SK-N-SH treated with all-trans-retinoic acid at 6 μM for 48 hours (cell line): Measurements from ENCODE around the gene CLDN24.

Source experiments
- ATAC-seq: fragments of 200-7000 bp; cut with Tn5 transposase; 3 replicates; pipeline ENCODE4 v1.9.1; 2020; ENCODE audit warnings: mild to moderate bottlenecking, moderate library complexity
- ARNTL ChIP-seq: fragments of 450-650 bp; formaldehyde crosslinking; IDR thresholded peaks from 2 replicates; pipeline ENCODE4 v1.5.0; 2020; ENCODE audit warnings: low read depth, mild to moderate bottlenecking, moderate library complexity, borderline replicate concordance
- BACH2 ChIP-seq: fragments of 250-450 bp; sonication (Bioruptor Pico); IDR thresholded peaks from 2 replicates; pipeline ENCODE4 v1.9.0; 2021; ENCODE audit warnings: mild to moderate bottlenecking, borderline replicate concordance
- CREB5 ChIP-seq: fragments of 250-450 bp; sonication (Bioruptor Pico); IDR thresholded peaks from 2 replicates; pipeline ENCODE4 v1.5.1; 2020; ENCODE audit warnings: low read depth, mild to moderate bottlenecking, moderate library complexity
- CSDC2 ChIP-seq: fragments of 250-450 bp; sonication (Bioruptor Pico); IDR thresholded peaks from 2 replicates; pipeline ENCODE4 v1.5.0; 2020; ENCODE audit warnings: mild to moderate bottlenecking, moderate library complexity
- CSRNP3 ChIP-seq: fragments of 250-450 bp; sonication (Bioruptor Pico); IDR thresholded peaks from 2 replicates; pipeline ENCODE4 v1.5.1; 2021; ENCODE audit warnings: mild to moderate bottlenecking, moderate library complexity
- ESRRG ChIP-seq: fragments of 250-450 bp; sonication (Bioruptor Pico); IDR thresholded peaks from 2 replicates; pipeline ENCODE4 v1.6.1; 2021; ENCODE audit warnings: mild to moderate bottlenecking
- GLIS3 ChIP-seq: fragments of 250-450 bp; sonication (Bioruptor Pico); IDR thresholded peaks from 2 replicates; pipeline ENCODE4 v1.5.0; 2020; ENCODE audit warnings: mild to moderate bottlenecking, moderate library complexity
- ISL1 ChIP-seq: fragments of 250-450 bp; sonication (Bioruptor Pico); IDR thresholded peaks from 2 replicates; pipeline ENCODE4 v2.1.2; 2022; ENCODE audit warnings: mild to moderate bottlenecking, moderate library complexity
- OSR1 ChIP-seq: fragments of 250-450 bp; sonication (Bioruptor Pico); IDR thresholded peaks from 2 replicates; pipeline ENCODE4 v1.8.0; 2022; ENCODE audit warnings: moderate library complexity, mild to moderate bottlenecking, inconsistent platforms
- PATZ1 ChIP-seq: fragments of 250-450 bp; sonication (Bioruptor Pico); IDR thresholded peaks from 2 replicates; pipeline ENCODE4 v1.8.0; 2020; ENCODE audit warnings: mild to moderate bottlenecking, moderate library complexity, borderline replicate concordance
- POU6F1 ChIP-seq: fragments of 250-450 bp; sonication (Bioruptor Pico); IDR thresholded peaks from 2 replicates; pipeline ENCODE4 v1.8.0; 2021; ENCODE audit warnings: low read depth, mild to moderate bottlenecking, moderate library complexity, borderline replicate concordance
- PPARA ChIP-seq: fragments of 250-450 bp; sonication (Bioruptor Pico); IDR thresholded peaks from 2 replicates; pipeline ENCODE4 v1.5.0; 2020; ENCODE audit warnings: mild to moderate bottlenecking, borderline replicate concordance
- RARB ChIP-seq: fragments of 250-450 bp; sonication (Bioruptor Pico); IDR thresholded peaks from 2 replicates; pipeline ENCODE4 v1.8.0; 2021; ENCODE audit warnings: mild to moderate bottlenecking, moderate library complexity
- SNAI2 ChIP-seq: fragments of 250-450 bp; sonication (Bioruptor Pico); IDR thresholded peaks from 2 replicates; pipeline ENCODE4 v1.5.0; 2020; ENCODE audit warnings: mild to moderate bottlenecking, moderate library complexity
- TCF4 ChIP-seq: fragments of 250-450 bp; sonication (Bioruptor Pico); IDR thresholded peaks from 2 replicates; pipeline ENCODE4 v1.8.0; 2021; ENCODE audit warnings: mild to moderate bottlenecking, moderate library complexity, borderline replicate concordance
- TOX ChIP-seq: fragments of 250-450 bp; sonication (Bioruptor Pico); IDR thresholded peaks from 2 replicates; pipeline ENCODE4 v1.8.0; 2021; ENCODE audit warnings: mild to moderate bottlenecking, moderate library complexity, borderline replicate concordance
- ZC3H10 ChIP-seq: fragments of 250-450 bp; sonication (Bioruptor Pico); IDR thresholded peaks from 2 replicates; pipeline ENCODE4 v1.5.1; 2021; ENCODE audit warnings: mild to moderate bottlenecking, moderate library complexity
- ZFP3 ChIP-seq: fragments of 250-450 bp; sonication (Bioruptor Pico); IDR thresholded peaks from 2 replicates; pipeline ENCODE4 v1.5.0; 2020; ENCODE audit warnings: mild to moderate bottlenecking, moderate library complexity
- ZFP30 ChIP-seq: fragments of 450-650 bp; formaldehyde crosslinking; IDR thresholded peaks from 2 replicates; pipeline ENCODE4 v1.5.0; 2022; ENCODE audit warnings: mild to moderate bottlenecking, moderate library complexity
- ZNF565 ChIP-seq: fragments of 450-650 bp; formaldehyde crosslinking; conservative IDR thresholded peaks from 2 replicates; pipeline ENCODE4 v1.5.0; 2020; ENCODE audit warnings: low read depth, mild to moderate bottlenecking, moderate library complexity
- ZNF70 ChIP-seq: fragments of 450-650 bp; formaldehyde crosslinking; IDR thresholded peaks from 2 replicates; pipeline ENCODE4 v1.5.0; 2020; ENCODE audit warnings: mild to moderate bottlenecking, moderate library complexity
- ZNF8 ChIP-seq: fragments of 450-650 bp; formaldehyde crosslinking; IDR thresholded peaks from 2 replicates; pipeline ENCODE4 v1.5.0; 2020; ENCODE audit warnings: mild to moderate bottlenecking, moderate library complexity

CLDN24 gene

GRCh38 chr4:183369073-183369472, 46.8 kb upstream of the CLDN24 start:
- ATAC-seq: no peak
- no peak for TF ChIP-seq ZFP3 (CRISPR knock-in tag)
- no peak for TF ChIP-seq ARNTL (CRISPR knock-in tag)
- TF ChIP-seq CSDC2 (CRISPR knock-in tag): no peak
- no peak for TF ChIP-seq CSRNP3

GRCh38 chr4:183366206-183366835, 44.1 kb upstream of the CLDN24 start:
- TF ChIP-seq ISL1 (no peak), SNAI2 (CRISPR knock-in tag) (no peak), CREB5 (CRISPR knock-in tag) (no peak), ZC3H10 (CRISPR knock-in tag) (no peak), RARB (CRISPR knock-in tag) (no peak), ARNTL (CRISPR knock-in tag) (no peak), ZFP30 (CRISPR knock-in tag) (no peak), TOX (no peak), ZNF565 (CRISPR knock-in tag) (no peak)
- ATAC-seq: no peak; the same call in 1 of the 3 replicates

- TF ChIP-seq RARB (CRISPR knock-in tag) (no peak), ZNF8 (no peak), OSR1 (no peak), ESRRG (CRISPR knock-in tag) (no peak), CSRNP3 (no peak), ZNF565 (CRISPR knock-in tag) (no peak), CREB5 (CRISPR knock-in tag) (no peak), GLIS3 (CRISPR knock-in tag) (no peak), TCF4 (no peak), ZC3H10 (CRISPR knock-in tag) (no peak), BACH2 (CRISPR knock-in tag) (no peak), POU6F1 (no peak), PPARA (CRISPR knock-in tag) (no peak), ARNTL (CRISPR knock-in tag) (no peak), ZFP30 (CRISPR knock-in tag) (no peak), ISL1 (no peak), SNAI2 (CRISPR knock-in tag) (no peak)
- ATAC-seq: no peak
Observed at GRCh38 chr4:183364025-183364424, 41.8 kb upstream of the CLDN24 start.

GRCh38 chr4:183362916-183363542, 40.8 kb upstream of the CLDN24 start:
- 0 out of 3 replicates have a peak, but pooled peaks have one; percentile 22 for ATAC-seq
- TF ChIP-seq PATZ1 (no peak), OSR1 (no peak), CSDC2 (CRISPR knock-in tag) (no peak), ZNF565 (CRISPR knock-in tag) (no peak), PPARA (CRISPR knock-in tag) (no peak), GLIS3 (CRISPR knock-in tag) (no peak), ZNF8 (no peak), TOX (no peak), ZFP3 (CRISPR knock-in tag) (no peak), TCF4 (no peak), BACH2 (CRISPR knock-in tag) (no peak), RARB (CRISPR knock-in tag) (no peak), ZC3H10 (CRISPR knock-in tag) (no peak), POU6F1 (no peak), ZFP30 (CRISPR knock-in tag) (no peak), SNAI2 (CRISPR knock-in tag) (no peak), ZNF70 (CRISPR knock-in tag) (no peak)
